ENCODE results near the gene ALDOB. TPM values are rescaled to one million over a fixed set of nuclear protein-coding genes. Genes with fewer than 3 reads are reported as not detected.

The ALDOB gene
- total RNA-seq, 1 experiment from 2014 or later, result 0.67 TPM

GRCh38 chr9:101466863-101467262 lies 31.3 kb upstream of the ALDOB start:
- Histone ChIP-seq H3K4me1 (ENCODE audit: control insufficient read depth, insufficient read depth, low read length) (no peaks in the 10 kb centered on the region; the same call in 1 of the 2 replicates), H3K36me3 (ENCODE audit: control insufficient read depth, insufficient read depth, low read length) (no peaks in the 10 kb centered on the region), H3K9me3 (ENCODE audit: control insufficient read depth, insufficient read depth, low read depth, low read length) (no peaks in the 10 kb centered on the region), H3K27ac (ENCODE audit: low read length) (no peak overlapping the region), H3K27me3 (ENCODE audit: control insufficient read depth, insufficient read depth, low read length) (no peaks in the 10 kb centered on the region), H3K4me3 (ENCODE audit: low read depth in 2 of 2, low read length in 2 of 2) (no peak overlapping the region)
- BruUV-seq (replicated peaks), result no TSS peak
- no peak for TF ChIP-seq POLR2AphosphoS5 (IDR thresholded peaks at IDR 0.05; ENCODE audit: low read depth, low read length)
- TF ChIP-seq CTCF (IDR thresholded peaks at IDR 0.05), result no peak
- no peak for TF ChIP-seq REST (IDR thresholded peaks at IDR 0.05; ENCODE audit: insufficient read depth in 1 of 2, low read depth in 2 of 2, low read length in 1 of 2)
- no peak for TF ChIP-seq SIN3A (IDR thresholded peaks at IDR 0.05; ENCODE audit: borderline replicate concordance, insufficient read depth, low read depth, low read length)
- no peak for TF ChIP-seq TCF7L2 (IDR thresholded peaks at IDR 0.05; ENCODE audit: low read depth, low read length)
- ChIA-PET CTCF (no interaction called here), POLR2A (no interaction called here)
- in situ Hi-C loops (cut with HindIII; ENCODE audit: low pct_unique_long_range_greater_than_20kb, low sequenced_read_pairs), result no loop called here
- ATAC-seq, result no peak
- intact Hi-C loops (cut with micrococcal nuclease; ENCODE audit: unreplicated experiment), result no loop called here
- no peak for DNase-seq (ENCODE audit: low read depth, low spot score)

- Histone ChIP-seq H3K27me3 (ENCODE audit: control insufficient read depth, insufficient read depth, low read length) (no peaks in the 10 kb centered on the region), H3K4me3 (ENCODE audit: low read depth in 2 of 2, low read length in 2 of 2) (no peak overlapping the region), H3K27ac (ENCODE audit: low read length) (no peak overlapping the region), H3K36me3 (ENCODE audit: control insufficient read depth, insufficient read depth, low read length) (no peaks in the 10 kb centered on the region), H3K9me3 (ENCODE audit: control insufficient read depth, insufficient read depth, low read depth, low read length) (no peaks in the 10 kb centered on the region), H3K4me1 (ENCODE audit: control insufficient read depth, insufficient read depth, low read length) (no peaks in the 10 kb centered on the region; the same call in 1 of the 2 replicates)
- BruUV-seq (replicated peaks), result no TSS peak
- no peak for DNase-seq (ENCODE audit: low read depth, low spot score)
- TF ChIP-seq SIN3A (IDR thresholded peaks at IDR 0.05; ENCODE audit: borderline replicate concordance, insufficient read depth, low read depth, low read length) (no peak), CTCF (IDR thresholded peaks at IDR 0.05) (peak; percentile 57)
- peak; percentile 85 for ATAC-seq
- intact Hi-C loops (cut with micrococcal nuclease; ENCODE audit: unreplicated experiment), result no loop called here
- POLR2A ChIA-PET, result no interaction called here
- CTCF ChIA-PET, result interaction anchor here (0.5 to 1.0 kb wide), 2 partner anchors 22 to 44 kb away, joined by 3 read pairs; no protein-coding TSS in a partner anchor
- in situ Hi-C loops (cut with HindIII; ENCODE audit: low pct_unique_long_range_greater_than_20kb, low sequenced_read_pairs), result no loop called here
These were observed 29.8 kb upstream of the ALDOB start for GRCh38 chr9:101465326-101465915.

Measured in Panc1 (cell line).